MCF 10A (cell line): ENCODE measurements around the gene OBSCN. TPM values are rescaled to one million over a fixed set of nuclear protein-coding genes. Genes with fewer than 3 reads are reported as not detected.
"Not testable (repeated sequence)": the region's sequence is repeated elsewhere in the genome, so short reads cannot be mapped to it uniquely, and the experiment has no call there.

ENCODE experiments used
- BruUV-seq: library from RNA; stranded (reverse); fragments of 400-500 nt; replicated peaks from 2 replicates; lab custom pipeline; 2021; lab: Mats Ljungman, UMichigan
- CTCF ChIA-PET: fragments of 300-600 bp; sonication (Branson Sonifier 250); formaldehyde crosslinking; extraction: SDS; loops from one replicate; lab custom pipeline; 2021; ENCODE audit warnings: antibody characterized with exemption, inconsistent platforms; lab: Yijun Ruan, JAX
- POLR2A ChIA-PET: fragments of 300-600, 350-650 bp; sonication (Branson Sonifier 250); formaldehyde crosslinking; extraction: SDS; loops from one replicate; lab custom pipeline; 2020; ENCODE audit warnings: antibody characterized with exemption, inconsistent platforms; lab: Yijun Ruan, JAX
- DNase-seq: peaks from one replicate; pipeline ENCODE4 v3.0.0-alpha.2; 2018; ENCODE audit not compliant: unreplicated experiment
- H3K27ac Mint-ChIP-seq: one replicate; pipeline ENCODE4 v1.8.0; 2022; ENCODE audit warnings: mild to moderate bottlenecking, low read depth, mixed read lengths; ENCODE audit not compliant: unreplicated experiment
- H3K27me3 Mint-ChIP-seq: one replicate; pipeline ENCODE4 v1.8.0; 2022; ENCODE audit warnings: mixed read lengths; ENCODE audit not compliant: insufficient read depth, unreplicated experiment
- H3K36me3 Mint-ChIP-seq: one replicate; pipeline ENCODE4 v1.8.0; 2022; ENCODE audit warnings: mild to moderate bottlenecking, moderate library complexity, mixed read lengths; ENCODE audit not compliant: insufficient read depth, unreplicated experiment
- H3K4me1 Mint-ChIP-seq: one replicate; pipeline ENCODE4 v1.8.0; 2022; ENCODE audit warnings: mixed read lengths; ENCODE audit not compliant: insufficient read depth, unreplicated experiment
- H3K4me3 Mint-ChIP-seq: one replicate; pipeline ENCODE4 v1.8.0; 2022; ENCODE audit warnings: mild to moderate bottlenecking, moderate library complexity, mixed read lengths; ENCODE audit not compliant: unreplicated experiment
- H3K9me3 Mint-ChIP-seq: one replicate; pipeline ENCODE4 v1.8.0; 2022; ENCODE audit warnings: mixed read lengths; ENCODE audit not compliant: unreplicated experiment
- CTCF ChIP-seq: fragments of 200-600 bp; IDR thresholded peaks from one replicate; pipeline ENCODE4 v1.8.0; 2022; ENCODE audit warnings: antibody characterized with exemption, mild to moderate bottlenecking; ENCODE audit not compliant: unreplicated experiment
- intact Hi-C: fragments of 100-400 bp; cut with micrococcal nuclease; formaldehyde crosslinking; loops from 2 replicates; pipeline ENCODE4 v1.14.1; 2022
- total RNA-seq: library from RNA; stranded (reverse); gene quantifications from 2 replicates; pipeline ENCODE4 v1.2.3, GENCODE V29; 2022

The OBSCN gene
- total RNA-seq, 1 experiment from 2014 or later, result 22.6 TPM

- no peaks in the 10 kb centered on the region for H3K4me1 Mint-ChIP-seq
- no peaks in the 10 kb centered on the region for H3K9me3 Mint-ChIP-seq
- no peaks in the 10 kb centered on the region for H3K36me3 Mint-ChIP-seq
- DNase-seq, result no peak
- CTCF ChIA-PET, result interaction anchor here (0.6 to 0.7 kb wide), 3 partner anchors 54 to 270 kb away, joined by 3 read pairs; no protein-coding TSS in a partner anchor
- no peak for TF ChIP-seq CTCF
- BruUV-seq, result no TSS peak
- H3K27ac Mint-ChIP-seq, result no peak overlapping the region
- POLR2A ChIA-PET, result no interaction called here
- H3K27me3 Mint-ChIP-seq, result no peaks in the 10 kb centered on the region
- no peak overlapping the region for H3K4me3 Mint-ChIP-seq
- intact Hi-C loops, result loop anchor here (5.0 kb wide), 1 partner anchor 124 kb away; no protein-coding TSS in a partner anchor
Observed at GRCh38 chr1:228267962-228268880, 60.4 kb downstream of the OBSCN start.

GRCh38 chr1:228268881-228269265, 61.0 kb downstream of the OBSCN start:
- intact Hi-C loops, result loop anchor here (5.0 kb wide), 1 partner anchor 123 kb away; no protein-coding TSS in a partner anchor

GRCh38 chr1:228269431-228269830, 61.6 kb downstream of the OBSCN start:
- CTCF ChIA-PET, BruUV-seq, POLR2A ChIA-PET, H3K36me3 Mint-ChIP-seq, H3K9me3 Mint-ChIP-seq, H3K4me3 Mint-ChIP-seq, DNase-seq, H3K27ac Mint-ChIP-seq, H3K27me3 Mint-ChIP-seq, H3K4me1 Mint-ChIP-seq: not testable (repeated sequence)
- intact Hi-C loops, result loop anchor here (5.0 kb wide), 1 partner anchor 123 kb away; no protein-coding TSS in a partner anchor

More at GRCh38 chr1:228268881-228269265, 61.0 kb downstream of the OBSCN start:
- Mint-ChIP-seq H3K4me1 (no peaks in the 10 kb centered on the region), H3K4me3 (no peak overlapping the region), H3K27ac (no peak overlapping the region), H3K36me3 (no peaks in the 10 kb centered on the region), H3K9me3 (no peaks in the 10 kb centered on the region), H3K27me3 (no peaks in the 10 kb centered on the region)
- no peak for TF ChIP-seq CTCF
- BruUV-seq, result no TSS peak
- no peak for DNase-seq
- ChIA-PET CTCF (interaction anchor here (0.6 kb wide), 2 partner anchors 238 to 271 kb away, joined by 3 read pairs; no protein-coding TSS in a partner anchor), POLR2A (no interaction called here)

GRCh38 chr1:228270032-228270431, 62.2 kb downstream of the OBSCN start:
- H3K27me3 Mint-ChIP-seq, result no peaks in the 10 kb centered on the region
- ChIA-PET POLR2A (no interaction called here), CTCF (interaction anchor here (0.6 kb wide), 3 partner anchors 8 to 125 kb away, joined by 3 read pairs; no protein-coding TSS in a partner anchor)
- intact Hi-C loops, result no loop called here
- H3K4me3 Mint-ChIP-seq, result no peak overlapping the region
- no peak for DNase-seq
- no TSS peak for BruUV-seq
- no peak for TF ChIP-seq CTCF
- no peak overlapping the region for H3K27ac Mint-ChIP-seq
- H3K9me3 Mint-ChIP-seq, result no peaks in the 10 kb centered on the region
- no peaks in the 10 kb centered on the region for H3K4me1 Mint-ChIP-seq
- no peaks in the 10 kb centered on the region for H3K36me3 Mint-ChIP-seq
